Measurements from ENCODE around the gene USP3.

DNA sequence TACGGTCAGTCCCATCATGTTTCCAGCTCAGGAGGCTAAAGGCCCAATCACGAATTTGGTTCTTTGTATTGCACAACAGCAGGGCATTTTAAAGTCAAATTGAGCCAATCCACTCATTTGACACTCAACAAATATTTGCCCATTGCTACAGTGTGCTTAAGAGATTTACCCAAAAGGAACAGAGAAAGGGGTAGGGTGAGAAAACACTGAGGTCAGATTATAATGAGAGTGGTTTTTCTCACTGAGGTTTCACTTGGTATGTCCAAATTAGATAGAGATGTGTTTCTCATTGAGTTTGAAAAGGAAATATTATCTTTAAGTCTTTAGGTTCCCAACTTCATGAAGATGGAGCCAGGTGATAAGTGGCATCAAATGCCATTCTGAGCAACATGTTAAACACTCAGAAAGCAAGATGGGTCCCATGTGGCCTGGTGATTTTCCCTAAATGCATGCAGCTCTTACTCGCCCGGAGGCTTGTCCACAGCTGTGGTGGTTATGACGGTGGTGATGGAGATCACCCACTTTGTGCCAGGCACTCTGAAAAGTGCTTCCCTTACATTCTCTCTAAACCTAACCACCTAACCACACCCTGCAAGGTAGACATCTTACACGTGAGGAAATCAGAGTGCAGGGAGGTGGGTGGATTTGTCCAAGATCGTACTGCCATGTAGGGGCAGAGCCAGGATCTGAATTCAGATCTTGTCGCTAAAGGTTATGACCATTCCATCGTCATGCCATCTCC is 31.2 kb upstream of the USP3 start:
- TF ChIP-seq, protein P1, sequence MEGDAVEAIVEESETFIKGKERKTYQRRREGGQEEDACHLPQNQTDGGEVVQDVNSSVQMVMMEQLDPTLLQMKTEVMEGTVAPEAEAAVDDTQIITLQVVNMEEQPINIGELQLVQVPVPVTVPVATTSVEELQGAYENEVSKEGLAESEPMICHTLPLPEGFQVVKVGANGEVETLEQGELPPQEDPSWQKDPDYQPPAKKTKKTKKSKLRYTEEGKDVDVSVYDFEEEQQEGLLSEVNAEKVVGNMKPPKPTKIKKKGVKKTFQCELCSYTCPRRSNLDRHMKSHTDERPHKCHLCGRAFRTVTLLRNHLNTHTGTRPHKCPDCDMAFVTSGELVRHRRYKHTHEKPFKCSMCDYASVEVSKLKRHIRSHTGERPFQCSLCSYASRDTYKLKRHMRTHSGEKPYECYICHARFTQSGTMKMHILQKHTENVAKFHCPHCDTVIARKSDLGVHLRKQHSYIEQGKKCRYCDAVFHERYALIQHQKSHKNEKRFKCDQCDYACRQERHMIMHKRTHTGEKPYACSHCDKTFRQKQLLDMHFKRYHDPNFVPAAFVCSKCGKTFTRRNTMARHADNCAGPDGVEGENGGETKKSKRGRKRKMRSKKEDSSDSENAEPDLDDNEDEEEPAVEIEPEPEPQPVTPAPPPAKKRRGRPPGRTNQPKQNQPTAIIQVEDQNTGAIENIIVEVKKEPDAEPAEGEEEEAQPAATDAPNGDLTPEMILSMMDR (IDR thresholded peaks at IDR 0.05): no peak
- TF ChIP-seq POLR2AphosphoS5 (IDR thresholded peaks at IDR 0.05): no peak
- TF ChIP-seq EP300 (IDR thresholded peaks at IDR 0.05): no peak

Measured in esophagus muscularis mucosa (tissue), 4 donors.